ENCODE measurements around the gene GBF1. TPM values are rescaled to one million over a fixed set of nuclear protein-coding genes. Genes with fewer than 3 reads are reported as not detected.

The GBF1 gene
- total RNA-seq, 2 donors from 2014 or later = 53.1 to 59.1 TPM

GRCh38 chr10:102220612-102221011, 24.7 kb upstream of the GBF1 start:
- H3K4me1 ChIP-seq (replicated peaks) = no peaks in the 10 kb centered on the region
- H3K27ac ChIP-seq = no peak overlapping the region
- no peak overlapping the region for H3K4me3 ChIP-seq
- no peaks in the 10 kb centered on the region for H3K36me3 ChIP-seq
- no peak for TF ChIP-seq POLR2A (IDR thresholded peaks at IDR 0.05)
- TF ChIP-seq, protein P1, sequence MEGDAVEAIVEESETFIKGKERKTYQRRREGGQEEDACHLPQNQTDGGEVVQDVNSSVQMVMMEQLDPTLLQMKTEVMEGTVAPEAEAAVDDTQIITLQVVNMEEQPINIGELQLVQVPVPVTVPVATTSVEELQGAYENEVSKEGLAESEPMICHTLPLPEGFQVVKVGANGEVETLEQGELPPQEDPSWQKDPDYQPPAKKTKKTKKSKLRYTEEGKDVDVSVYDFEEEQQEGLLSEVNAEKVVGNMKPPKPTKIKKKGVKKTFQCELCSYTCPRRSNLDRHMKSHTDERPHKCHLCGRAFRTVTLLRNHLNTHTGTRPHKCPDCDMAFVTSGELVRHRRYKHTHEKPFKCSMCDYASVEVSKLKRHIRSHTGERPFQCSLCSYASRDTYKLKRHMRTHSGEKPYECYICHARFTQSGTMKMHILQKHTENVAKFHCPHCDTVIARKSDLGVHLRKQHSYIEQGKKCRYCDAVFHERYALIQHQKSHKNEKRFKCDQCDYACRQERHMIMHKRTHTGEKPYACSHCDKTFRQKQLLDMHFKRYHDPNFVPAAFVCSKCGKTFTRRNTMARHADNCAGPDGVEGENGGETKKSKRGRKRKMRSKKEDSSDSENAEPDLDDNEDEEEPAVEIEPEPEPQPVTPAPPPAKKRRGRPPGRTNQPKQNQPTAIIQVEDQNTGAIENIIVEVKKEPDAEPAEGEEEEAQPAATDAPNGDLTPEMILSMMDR (IDR thresholded peaks at IDR 0.05) = no peak
- no peak for TF ChIP-seq POLR2AphosphoS5 (IDR thresholded peaks at IDR 0.05)
- H3K27me3 ChIP-seq (replicated peaks; ENCODE audit: insufficient read depth) = no peaks in the 10 kb centered on the region
- intact Hi-C loops (cut with DNase I) = no loop called here
- no peak for DNase-seq (ENCODE audit: low spot score)
- no peaks in the 10 kb centered on the region for H3K9me3 ChIP-seq

GRCh38 chr10:102222797-102223196, 22.5 kb upstream of the GBF1 start:
- H3K36me3 ChIP-seq = no peaks in the 10 kb centered on the region
- no peaks in the 10 kb centered on the region for H3K9me3 ChIP-seq
- no peak for TF ChIP-seq POLR2A (IDR thresholded peaks at IDR 0.05)
- TF ChIP-seq, protein P1 (IDR thresholded peaks at IDR 0.05) = no peak
- TF ChIP-seq POLR2AphosphoS5 (IDR thresholded peaks at IDR 0.05) = no peak
- no peak overlapping the region for H3K4me3 ChIP-seq
- H3K27ac ChIP-seq = no peak overlapping the region
- intact Hi-C loops (cut with DNase I) = no loop called here
- no peaks in the 10 kb centered on the region for H3K4me1 ChIP-seq (replicated peaks)
- H3K27me3 ChIP-seq (replicated peaks; ENCODE audit: insufficient read depth) = no peaks in the 10 kb centered on the region
- 90% methylated on average over 5 of the region's 5 CpGs for WGBS
- no peak for DNase-seq (ENCODE audit: low spot score)

DNA sequence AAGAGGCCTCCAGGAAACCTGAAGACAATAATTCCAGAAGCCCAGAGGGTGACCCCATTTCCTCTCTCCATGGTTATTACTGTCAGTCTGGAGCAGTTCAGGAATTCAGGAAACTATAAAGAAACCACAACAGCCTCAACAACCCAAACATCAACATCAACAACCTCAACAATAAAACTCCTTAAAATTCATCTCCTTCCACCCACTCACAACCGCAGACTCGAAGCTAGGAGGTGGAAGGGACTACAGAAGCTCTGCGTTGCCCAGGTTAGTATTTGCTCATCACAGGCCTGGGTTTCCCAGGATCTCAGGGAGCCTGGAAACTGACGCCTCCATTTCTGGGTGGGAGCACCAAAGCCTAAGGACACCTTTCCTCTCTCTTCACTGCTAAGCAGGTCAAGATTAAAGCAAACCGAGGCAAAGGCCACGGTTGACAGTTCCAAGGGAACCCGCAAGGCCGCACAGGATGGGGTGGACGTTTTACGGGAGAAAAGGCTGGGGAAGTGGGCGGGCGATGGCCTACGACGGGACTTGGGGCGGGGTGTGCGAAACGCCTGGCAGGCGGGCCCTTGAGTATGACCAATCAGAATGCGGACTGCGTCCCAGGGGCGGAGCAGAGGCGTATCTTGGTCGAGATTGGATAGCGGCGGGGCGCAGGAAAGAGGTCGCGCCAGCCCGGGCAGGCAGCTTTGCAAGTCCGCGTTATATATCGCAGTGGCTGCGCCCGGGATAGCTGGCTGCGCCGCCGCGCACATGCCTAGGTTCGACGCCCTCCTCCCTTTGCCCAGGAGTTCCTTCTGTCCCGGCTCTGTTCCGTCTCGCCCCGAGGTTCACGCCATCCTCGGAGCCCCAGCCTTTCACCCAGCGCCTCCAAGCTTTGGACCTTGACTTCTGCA, 19.4 kb upstream of the GBF1 start, which contains the start of gene ELOVL3:
ELOVL3 (plus strand) TSS at position 654 of the 896 bp plus-strand sequence. CDS start 250 bp downstream, outside the sequence.
- H3K27me3 ChIP-seq (replicated peaks; ENCODE audit: insufficient read depth) = no peaks in the 10 kb centered on the region
- peak; percentile 83 for DNase-seq (ENCODE audit: low spot score)
- intact Hi-C loops (cut with DNase I) = no loop called here
- no peak for TF ChIP-seq POLR2A (IDR thresholded peaks at IDR 0.05)
- peak; percentile 87 for TF ChIP-seq POLR2AphosphoS5 (IDR thresholded peaks at IDR 0.05)
- TF ChIP-seq, protein P1 (IDR thresholded peaks at IDR 0.05) = peak in 1 of 4 experiments; percentile 35
- 7% methylated on average over 45 of the region's 47 CpGs for WGBS
- H3K4me3 ChIP-seq = peak within 1 kb of the TSS; percentile 5 to 10
- H3K9me3 ChIP-seq = no peaks in the 10 kb centered on the region
- no peaks in the 10 kb centered on the region for H3K36me3 ChIP-seq
- no peaks in the 10 kb centered on the region for H3K4me1 ChIP-seq (replicated peaks)
- H3K27ac ChIP-seq = peak within 1 kb of the TSS; percentile 47 to 52

GRCh38 chr10:102226542-102226870, 18.8 kb upstream of the GBF1 start:
- Histone ChIP-seq H3K4me1 (replicated peaks) (no peaks in the 10 kb centered on the region), H3K27ac (no peak overlapping the region), H3K36me3 (no peaks in the 10 kb centered on the region), H3K27me3 (replicated peaks; ENCODE audit: insufficient read depth) (no peaks in the 10 kb centered on the region), H3K4me3 (peak overlapping the region; percentile 5 to 10), H3K9me3 (no peaks in the 10 kb centered on the region)
- intact Hi-C loops (cut with DNase I) = no loop called here
- TF ChIP-seq, protein P1 (IDR thresholded peaks at IDR 0.05) = no peak
- TF ChIP-seq POLR2AphosphoS5 (IDR thresholded peaks at IDR 0.05) (no peak), POLR2A (IDR thresholded peaks at IDR 0.05) (no peak)
- no peak for DNase-seq (ENCODE audit: low spot score)
- WGBS = 56% methylated on average over 8 of the region's 8 CpGs

DNA sequence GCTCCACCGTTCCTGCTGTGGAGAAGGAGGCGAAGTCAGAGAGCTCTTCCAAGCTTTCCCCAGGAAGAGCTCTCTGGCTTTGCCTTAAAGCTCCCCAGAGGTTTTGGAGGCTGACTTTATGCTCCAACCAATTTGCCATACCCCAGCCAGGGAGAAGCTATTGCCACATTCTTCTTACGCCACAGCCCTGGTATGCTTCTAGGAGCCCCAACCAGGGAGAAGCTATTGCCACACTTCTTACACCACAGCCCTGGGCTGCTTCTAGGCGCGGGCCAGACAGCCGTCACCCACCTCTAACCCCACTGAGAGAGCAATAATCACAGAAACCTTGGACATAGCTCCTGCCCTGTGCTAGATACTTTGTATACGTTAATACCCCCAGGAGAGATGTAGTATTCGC, 18.3 kb upstream of the GBF1 start:
- Histone ChIP-seq H3K27me3 (replicated peaks; ENCODE audit: insufficient read depth) (no peaks in the 10 kb centered on the region), H3K4me3 (no peak overlapping the region), H3K27ac (no peak overlapping the region), H3K4me1 (replicated peaks) (no peaks in the 10 kb centered on the region), H3K36me3 (no peaks in the 10 kb centered on the region), H3K9me3 (no peaks in the 10 kb centered on the region)
- 75% methylated on average over 8 of the region's 8 CpGs for WGBS
- TF ChIP-seq, protein P1 (IDR thresholded peaks at IDR 0.05) = no peak
- TF ChIP-seq POLR2AphosphoS5 (IDR thresholded peaks at IDR 0.05) (no peak), POLR2A (IDR thresholded peaks at IDR 0.05) (no peak)
- intact Hi-C loops (cut with DNase I) = no loop called here
- no peak for DNase-seq (ENCODE audit: low spot score)
